Stimulated activated CD4-positive, alpha-beta T cell treated with anti-CD3 and anti-CD28 coated beads, Interleukin-15, amount 100 ng/mL, for 48 hours (primary cell): ENCODE measurements around the gene PIWIL1.

Source experiments
- DNase-seq, 2 donors: peaks; one replicate each; pipeline ENCODE4 v3.0.0-alpha.2; 2020; ENCODE audit warnings: low read depth in 2 of 2

The PIWIL1 gene

DNA sequence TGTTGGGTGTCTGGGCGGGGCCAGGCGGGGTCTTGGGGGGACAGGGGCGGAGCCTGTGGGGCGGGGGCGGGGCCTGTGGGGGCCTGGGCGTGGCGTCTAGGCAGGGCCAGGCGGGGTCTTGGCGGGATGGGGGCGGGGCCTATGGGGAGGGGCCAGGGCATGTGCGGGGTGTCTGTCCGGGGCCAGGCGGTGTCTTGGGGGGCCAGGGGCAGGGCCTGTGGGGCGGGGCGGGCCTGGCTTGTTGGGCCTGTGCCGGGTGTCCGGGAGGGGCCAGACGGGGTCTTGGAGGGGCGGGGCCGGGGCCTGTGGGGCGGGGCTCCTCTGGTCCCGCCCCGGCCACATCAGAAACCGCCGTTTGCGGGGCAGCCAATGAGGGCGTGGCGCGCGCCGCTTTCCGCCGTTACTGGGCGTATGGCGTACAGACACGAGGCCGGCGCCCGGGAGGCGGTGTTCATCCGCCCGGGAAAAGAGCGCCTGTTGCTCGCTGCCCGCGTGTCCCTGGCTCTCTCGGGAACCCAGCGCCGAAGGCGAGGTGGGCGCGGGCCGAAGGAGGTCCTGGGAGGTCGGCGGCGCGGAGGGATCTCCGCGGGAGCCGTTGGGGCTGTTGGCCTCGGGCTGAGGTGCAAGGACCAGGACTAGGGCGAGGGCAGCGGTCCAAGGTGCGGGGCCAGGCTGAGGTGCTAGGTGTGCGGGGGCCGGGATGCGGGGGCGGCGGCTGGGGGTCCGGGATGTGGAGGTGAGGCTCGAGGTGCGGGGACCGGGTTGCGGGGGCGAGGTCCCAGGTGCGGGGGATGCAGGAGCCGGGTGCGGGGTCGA, at the start of gene PIWIL1:
TSS of gene PIWIL1 (plus strand) at position 400 of the 816 bp plus-strand sequence. CDS start 4,705 bp downstream, outside the sequence.
- no peak for DNase-seq

GRCh38 chr12:130288206-130288605, 49.5 kb upstream of the PIWIL1 start:
- no peak for DNase-seq

- no peak for DNase-seq
These were observed 49.0 kb upstream of the PIWIL1 start for GRCh38 chr12:130288691-130289090.

DNA sequence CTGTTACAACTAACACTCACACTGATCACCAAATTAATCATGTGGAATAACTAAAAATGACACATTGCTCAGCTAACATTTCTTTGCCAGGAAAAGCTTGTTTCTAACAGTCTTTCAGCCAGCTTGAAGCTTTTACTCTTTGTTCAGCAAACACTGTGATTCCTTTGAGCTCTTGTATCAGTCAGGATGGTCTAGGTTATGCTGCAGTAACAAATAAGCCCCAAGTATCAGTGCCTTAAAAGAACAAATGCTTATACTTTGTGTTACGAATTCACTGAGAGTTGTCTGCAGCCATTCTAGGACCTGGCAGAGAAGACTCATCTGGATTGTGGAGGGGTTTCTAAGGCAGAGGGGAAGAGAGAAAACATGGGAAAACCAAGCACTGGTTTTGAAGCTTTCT, 47.6 kb upstream of the PIWIL1 start:
- no peak for DNase-seq

GRCh38 chr12:130298322-130299021, 39.2 kb upstream of the PIWIL1 start:
- no peak for DNase-seq

- no peak for DNase-seq
These were observed 38.1 kb upstream of the PIWIL1 start for GRCh38 chr12:130299574-130299973.

GRCh38 chr12:130300090-130300489, 37.6 kb upstream of the PIWIL1 start:
- no peak for DNase-seq

GRCh38 chr12:130300737-130301535, 36.8 kb upstream of the PIWIL1 start:
- DNase-seq, result no peak

GRCh38 chr12:130301559-130301958, 36.1 kb upstream of the PIWIL1 start:
- DNase-seq, result no peak

- DNase-seq, result no peak
These were observed 33.9 kb upstream of the PIWIL1 start for GRCh38 chr12:130303781-130304180.

GRCh38 chr12:130307859-130308258, 29.8 kb upstream of the PIWIL1 start:
- DNase-seq, result no peak

DNA sequence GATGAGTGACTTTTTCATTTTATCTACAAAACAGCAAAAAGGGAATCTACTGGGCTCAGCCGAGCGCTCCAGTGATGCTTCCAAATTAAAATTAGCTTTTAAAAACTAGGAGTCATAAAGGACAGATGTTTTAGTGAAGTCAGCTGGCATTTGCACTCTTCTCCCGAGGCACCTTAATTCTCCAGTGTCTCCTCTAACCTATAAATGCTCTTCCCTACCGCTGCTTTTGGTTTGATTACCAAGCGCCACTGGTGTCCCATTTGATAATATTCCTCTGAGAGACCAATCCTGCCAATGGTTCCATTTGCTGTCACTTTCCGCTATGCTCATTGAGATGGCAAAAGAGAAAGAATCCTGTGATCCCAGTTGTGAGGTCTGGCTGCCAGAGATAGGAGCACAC, 29.3 kb upstream of the PIWIL1 start:
- DNase-seq, result no peak

DNA sequence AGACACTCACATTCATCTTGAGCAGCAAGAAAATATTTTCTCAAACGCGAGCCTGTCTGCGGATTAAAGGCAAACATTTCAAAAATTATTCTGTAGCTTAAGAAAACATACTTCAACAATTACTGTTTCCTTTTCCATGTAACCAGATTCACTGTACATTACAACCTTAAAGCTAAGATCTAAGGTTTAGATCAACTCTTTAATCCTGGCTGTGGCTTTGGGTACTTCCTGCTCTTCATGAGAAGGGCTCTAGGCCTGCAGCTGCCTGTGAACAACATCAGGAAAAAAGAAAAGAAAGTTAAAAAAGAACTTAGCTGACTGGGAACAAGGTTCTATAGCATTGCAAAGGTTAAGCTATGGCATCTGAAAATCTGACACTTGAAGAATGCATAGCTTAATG, 21.4 kb upstream of the PIWIL1 start:
- DNase-seq, result no peak

- DNase-seq, result no peak
These were observed 17.2 kb upstream of the PIWIL1 start for GRCh38 chr12:130320536-130320935.

- no peak for DNase-seq
These were observed 15.4 kb upstream of the PIWIL1 start for GRCh38 chr12:130322263-130322662.

GRCh38 chr12:130330685-130331084, 7.0 kb upstream of the PIWIL1 start:
- no peak for DNase-seq

DNA sequence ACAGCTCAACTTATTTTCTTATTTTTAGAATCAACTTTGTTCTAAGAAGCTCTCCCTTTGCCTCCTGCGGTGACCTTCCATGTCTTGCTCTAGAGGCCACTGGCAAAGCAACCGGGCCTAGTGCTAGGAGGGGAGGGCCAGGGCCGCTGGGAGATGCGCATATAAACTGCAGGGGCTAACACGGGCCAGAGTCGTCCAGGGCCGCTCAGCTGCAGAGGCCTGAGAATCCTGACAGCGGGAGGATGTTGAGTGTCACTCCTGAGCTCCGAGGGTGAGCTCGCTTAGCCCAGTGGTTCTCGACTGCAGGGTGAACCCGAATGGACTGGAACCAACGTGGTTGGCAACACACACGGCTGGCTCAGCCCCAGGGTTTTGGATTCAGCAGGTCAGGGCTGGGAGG, 6.5 kb upstream of the PIWIL1 start:
- DNase-seq, result no peak

- DNase-seq, result no peak
These were observed 4.3 kb upstream of the PIWIL1 start for GRCh38 chr12:130333341-130333740.

- no peak for DNase-seq
These were observed 3.3 kb upstream of the PIWIL1 start for GRCh38 chr12:130334399-130334798.

- no peak for DNase-seq
These were observed 2.8 kb upstream of the PIWIL1 start for GRCh38 chr12:130334937-130335336.

GRCh38 chr12:130335517-130336392, 1.9 kb upstream of the PIWIL1 start:
- no peak for DNase-seq
